Thyroid gland (tissue), 4 donors: ENCODE data around the gene PSMB4. TPM values are rescaled to one million over a fixed set of nuclear protein-coding genes. Genes with fewer than 3 reads are reported as not detected.

Experiments used
- DNase-seq, 2 donors: peaks; one replicate each; pipeline ENCODE4 v3.0.0-alpha.2; 2019
- H3K27ac ChIP-seq, 3 donors: fragments of 200-600 bp; sonication (generic); 1 replicate in 2 of 3; 2 replicates in 1 of 3; pipeline ENCODE4 v1.5.1; 2016 to 2019; ENCODE audit warnings: mild to moderate bottlenecking in 1 of 3, moderate library complexity in 1 of 3
- H3K27me3 ChIP-seq: fragments of 200-600 bp; sonication (generic); one replicate; pipeline ENCODE4 v1.5.1; 2019
- H3K36me3 ChIP-seq, 2 donors: fragments of 200-600 bp; sonication (generic); one replicate each; pipeline ENCODE4 v1.5.1; 2016 to 2019
- H3K4me1 ChIP-seq, 2 donors: fragments of 200-600 bp; sonication (generic); one replicate each; pipeline ENCODE4 v1.5.1; 2017 to 2019
- H3K4me3 ChIP-seq, 3 donors: fragments of 200-600 bp; sonication (generic); replicated peaks in 1 of 3; 1 replicate in 2 of 3; 2 replicates in 1 of 3; pipeline ENCODE4 v1.5.1; 2016; ENCODE audit warnings: mild to moderate bottlenecking in 1 of 3
- H3K9me3 ChIP-seq: fragments of 200-600 bp; sonication (generic); one replicate; pipeline ENCODE4 v1.5.1; 2017
- CTCF ChIP-seq, 6 experiments: fragments of 200-600 bp in 3 of 6; fragments of 450-650 bp in 3 of 6; sonication (generic) in 3 of 6; IDR thresholded peaks; one replicate each; pipeline ENCODE4 v1.5.1; 2016 to 2019; ENCODE audit warnings: antibody characterized with exemption in 6 of 6, mild to moderate bottlenecking in 2 of 6, inconsistent platforms in 1 of 6, moderate library complexity in 1 of 6
- POLR2A ChIP-seq, 2 donors: fragments of 450-650 bp; IDR thresholded peaks; one replicate each; pipeline ENCODE4 v1.6.1; 2017; ENCODE audit warnings: antibody characterized with exemption in 2 of 2, mild to moderate bottlenecking in 2 of 2, moderate library complexity in 1 of 2
- WGBS, 2 donors: methylation state at CpG; one replicate each; pipeline ENCODE4 v1.1.5; 2017; 5-methylcytosine and 5-hydroxymethylcytosine counted together
- intact Hi-C: fragments of 100-400 bp; cut with DNase I; formaldehyde crosslinking; loops from one replicate; pipeline ENCODE4 v1.15.1; 2023
- total RNA-seq, 4 donors: library from RNA; depleted of rRNA; stranded (reverse); fragments of >200 nt; gene quantifications; one replicate each; pipeline ENCODE4 v1.2.3, GENCODE V29; 2016

The PSMB4 gene
- total RNA-seq, 4 donors from 2014 or later, result 154 to 283 (median 226) TPM

- H3K4me3 ChIP-seq, result no peak overlapping the region
- H3K4me1 ChIP-seq, result no peaks in the 10 kb centered on the region
- H3K27ac ChIP-seq, result no peak overlapping the region
- TF ChIP-seq POLR2A (IDR thresholded peaks at IDR 0.05) (no peak), CTCF (IDR thresholded peaks at IDR 0.05) (no peak)
- WGBS, 2 donors, result 89 to 92% methylated on average over 3 of the region's 3 CpGs
- no peak for DNase-seq
- H3K27me3 ChIP-seq, result no peaks in the 10 kb centered on the region
- H3K9me3 ChIP-seq, result no peaks in the 10 kb centered on the region
- peaks cover 87 to 90% of the 10 kb centered on the region in 2 donors for H3K36me3 ChIP-seq
- intact Hi-C loops, result no loop called here
Measured at GRCh38 chr1:151407304-151407703, 7.9 kb downstream of the PSMB4 start.

DNA sequence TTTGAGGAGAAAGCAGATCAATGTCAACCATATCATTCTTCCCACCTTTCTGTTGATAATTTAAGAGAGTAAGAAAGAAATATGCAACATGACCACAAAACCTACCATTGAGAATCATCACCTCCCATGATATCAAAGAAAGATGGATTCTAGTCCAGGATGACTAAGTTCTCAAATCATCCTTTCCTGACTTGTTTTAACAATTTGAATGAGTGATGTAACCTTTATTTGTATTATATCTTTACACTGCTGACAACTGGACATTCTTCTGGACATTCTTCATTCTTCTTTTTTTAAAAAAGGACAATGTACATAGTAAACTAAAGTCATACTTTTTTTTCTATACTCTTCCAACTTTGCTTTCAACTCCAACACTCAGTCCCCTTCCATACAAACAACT, 9.5 kb downstream of the PSMB4 start:
- Histone ChIP-seq H3K4me1 (no peaks in the 10 kb centered on the region), H3K36me3 (peaks cover 79 to 81% of the 10 kb centered on the region in 2 donors), H3K4me3 (no peak overlapping the region), H3K9me3 (no peaks in the 10 kb centered on the region), H3K27me3 (no peaks in the 10 kb centered on the region), H3K27ac (no peak overlapping the region)
- no peak for TF ChIP-seq CTCF (IDR thresholded peaks at IDR 0.05)
- no peak for TF ChIP-seq POLR2A (IDR thresholded peaks at IDR 0.05)
- intact Hi-C loops, result no loop called here
- DNase-seq, result no peak

DNA sequence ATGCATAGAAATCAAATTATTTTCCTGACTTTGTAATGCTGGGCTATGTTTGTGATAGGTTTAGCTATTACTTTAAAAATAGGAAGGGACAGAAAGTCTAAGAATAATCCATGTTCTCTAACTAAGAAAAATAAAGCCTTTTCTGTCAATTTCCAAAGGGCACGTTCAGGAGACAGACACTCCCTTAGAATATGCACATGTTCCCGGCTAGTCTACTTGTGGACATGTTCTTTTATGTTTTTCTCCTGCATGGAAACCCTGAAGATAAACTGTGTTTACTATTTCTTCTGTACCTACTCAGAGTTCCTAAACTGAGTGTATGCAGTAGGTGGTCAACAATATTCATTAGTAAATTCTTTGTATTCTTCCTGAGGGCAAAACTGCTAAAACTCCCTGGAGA, 12.5 kb downstream of the PSMB4 start:
- no peak overlapping the region for H3K4me3 ChIP-seq
- intact Hi-C loops, result no loop called here
- TF ChIP-seq CTCF (IDR thresholded peaks at IDR 0.05) (no peak), POLR2A (IDR thresholded peaks at IDR 0.05) (no peak)
- H3K27ac ChIP-seq, result no peak overlapping the region
- H3K4me1 ChIP-seq, result no peaks in the 10 kb centered on the region
- H3K36me3 ChIP-seq, result peaks cover 57 to 61% of the 10 kb centered on the region in 2 donors
- DNase-seq, result no peak
- H3K27me3 ChIP-seq, result no peaks in the 10 kb centered on the region
- no peaks in the 10 kb centered on the region for H3K9me3 ChIP-seq
- WGBS, 2 donors, result 90 to 93% methylated on average over 2 of the region's 2 CpGs

GRCh38 chr1:151416231-151416630, 16.9 kb downstream of the PSMB4 start:
- no peaks in the 10 kb centered on the region for H3K27me3 ChIP-seq
- 95 to 99% methylated on average over 4 of the region's 4 CpGs for WGBS, 2 donors
- H3K36me3 ChIP-seq, result peaks cover 19 to 34% of the 10 kb centered on the region in 2 donors
- TF ChIP-seq CTCF (IDR thresholded peaks at IDR 0.05) (no peak), POLR2A (IDR thresholded peaks at IDR 0.05) (no peak)
- no peaks in the 10 kb centered on the region for H3K9me3 ChIP-seq
- no peak overlapping the region for H3K27ac ChIP-seq
- intact Hi-C loops, result no loop called here
- no peak overlapping the region for H3K4me3 ChIP-seq
- H3K4me1 ChIP-seq, result no peaks in the 10 kb centered on the region
- no peak for DNase-seq

DNA sequence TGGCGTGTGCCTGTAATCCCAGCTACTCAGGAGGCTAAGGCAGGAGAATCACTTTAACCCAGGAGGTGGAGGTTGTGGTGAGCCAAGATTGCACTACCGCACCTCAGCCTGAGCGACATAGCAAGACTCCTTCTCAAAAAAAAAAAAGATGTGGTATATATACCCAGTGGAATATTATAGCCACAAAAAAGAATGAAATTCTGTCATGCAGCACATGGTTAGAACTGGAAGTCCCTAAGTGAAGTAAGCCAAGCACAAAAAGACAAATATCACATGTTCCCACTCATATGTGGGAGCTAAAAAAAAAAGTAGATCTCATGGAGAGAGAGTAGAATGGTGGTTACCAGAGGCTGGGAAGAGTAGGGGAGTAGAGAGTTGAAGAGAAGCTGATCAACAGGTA, 18.7 kb downstream of the PSMB4 start:
- no peak for DNase-seq
- 96 to 98% methylated on average over 3 of the region's 3 CpGs for WGBS, 2 donors
- no peak overlapping the region for H3K27ac ChIP-seq

More for the DNA sequence above, 18.7 kb downstream of the PSMB4 start:
- intact Hi-C loops, result no loop called here
- no peak for TF ChIP-seq POLR2A (IDR thresholded peaks at IDR 0.05)
- TF ChIP-seq CTCF (IDR thresholded peaks at IDR 0.05), result no peak
- no peak overlapping the region for H3K4me3 ChIP-seq
- H3K9me3 ChIP-seq, result no peaks in the 10 kb centered on the region
- H3K27me3 ChIP-seq, result no peaks in the 10 kb centered on the region
- no peaks in the 10 kb centered on the region for H3K4me1 ChIP-seq
- H3K36me3 ChIP-seq, result peaks cover 26 to 43% of the 10 kb centered on the region in 2 donors
